Karpas-422 (cell line): Measurements from ENCODE around the gene CFAP410. TPM values are rescaled to one million over a fixed set of nuclear protein-coding genes. Genes with fewer than 3 reads are reported as not detected.

ENCODE experiments used
- DNase-seq: peaks from one replicate; pipeline ENCODE4 v3.0.0-alpha.2; 2015
- H2AFZ ChIP-seq: fragments of 200-600 bp; sonication (generic); 2 replicates; pipeline ENCODE4 v1.6.1; 2014; ENCODE audit warnings: antibody characterized with exemption, low read length, mixed read lengths
- H3K27ac ChIP-seq: fragments of 200-600 bp; sonication (generic); 2 replicates; pipeline ENCODE4 v1.5.1; 2014; ENCODE audit warnings: mild to moderate bottlenecking, low read length, moderate library complexity
- H3K27me3 ChIP-seq: fragments of 200-600 bp; sonication (generic); 2 replicates; pipeline ENCODE4 v1.6.1; 2014; ENCODE audit warnings: low read length, mixed read lengths
- H3K36me3 ChIP-seq: fragments of 200-600 bp; sonication (generic); 2 replicates; pipeline ENCODE4 v1.6.1; 2014; ENCODE audit warnings: low read length, mixed read lengths; ENCODE audit not compliant: insufficient read depth
- H3K4me1 ChIP-seq: fragments of 200-600 bp; sonication (generic); 2 replicates; pipeline ENCODE4 v1.6.1; 2014; ENCODE audit warnings: mild to moderate bottlenecking, low read length, mixed read lengths
- H3K4me2 ChIP-seq: fragments of 200-600 bp; sonication (generic); 2 replicates; pipeline ENCODE4 v1.6.1; 2014; ENCODE audit warnings: low read length, low read depth, mild to moderate bottlenecking; ENCODE audit not compliant: poor library complexity, severe bottlenecking
- H3K4me3 ChIP-seq: fragments of 200-600 bp; sonication (generic); 2 replicates; pipeline ENCODE4 v1.5.1; 2014; ENCODE audit warnings: mild to moderate bottlenecking, antibody characterized with exemption, low read length, mixed read lengths
- H3K79me2 ChIP-seq: fragments of 200-600 bp; sonication (generic); 2 replicates; pipeline ENCODE4 v1.6.1; 2014; ENCODE audit warnings: mild to moderate bottlenecking, low read length, mixed read lengths
- H3K9ac ChIP-seq: fragments of 200-600 bp; sonication (generic); 2 replicates; pipeline ENCODE4 v1.6.0; 2014; ENCODE audit warnings: low read length
- H3K9me2 ChIP-seq: fragments of 200-600 bp; sonication (generic), shearing (Covaris generic); replicated peaks from 2 replicates; pipeline ENCODE4 v1.6.0; 2014; ENCODE audit warnings: mild to moderate bottlenecking, low read length, moderate library complexity; ENCODE audit not compliant: insufficient read depth
- H3K9me3 ChIP-seq: fragments of 300-700, 200-600 bp; sonication (generic); 2 replicates; pipeline ENCODE4 v1.6.1; 2014; ENCODE audit warnings: low read length, mixed read lengths
- H4K20me1 ChIP-seq: fragments of 200-600 bp; sonication (generic); 2 replicates; pipeline ENCODE4 v1.6.1; 2014; ENCODE audit warnings: mild to moderate bottlenecking, antibody characterized with exemption, low read length, low read depth; ENCODE audit not compliant: insufficient read depth
- total RNA-seq: library from RNA; depleted of rRNA; stranded (reverse); fragments of >200 nt; shearing (Covaris generic); gene quantifications from 2 replicates; pipeline ENCODE4 v1.2.3, GENCODE V29; 2014; ENCODE audit warnings: low replicate concordance

Gene CFAP410
- total RNA-seq, 1 experiment from 2014 or later = 7.9 TPM

DNA sequence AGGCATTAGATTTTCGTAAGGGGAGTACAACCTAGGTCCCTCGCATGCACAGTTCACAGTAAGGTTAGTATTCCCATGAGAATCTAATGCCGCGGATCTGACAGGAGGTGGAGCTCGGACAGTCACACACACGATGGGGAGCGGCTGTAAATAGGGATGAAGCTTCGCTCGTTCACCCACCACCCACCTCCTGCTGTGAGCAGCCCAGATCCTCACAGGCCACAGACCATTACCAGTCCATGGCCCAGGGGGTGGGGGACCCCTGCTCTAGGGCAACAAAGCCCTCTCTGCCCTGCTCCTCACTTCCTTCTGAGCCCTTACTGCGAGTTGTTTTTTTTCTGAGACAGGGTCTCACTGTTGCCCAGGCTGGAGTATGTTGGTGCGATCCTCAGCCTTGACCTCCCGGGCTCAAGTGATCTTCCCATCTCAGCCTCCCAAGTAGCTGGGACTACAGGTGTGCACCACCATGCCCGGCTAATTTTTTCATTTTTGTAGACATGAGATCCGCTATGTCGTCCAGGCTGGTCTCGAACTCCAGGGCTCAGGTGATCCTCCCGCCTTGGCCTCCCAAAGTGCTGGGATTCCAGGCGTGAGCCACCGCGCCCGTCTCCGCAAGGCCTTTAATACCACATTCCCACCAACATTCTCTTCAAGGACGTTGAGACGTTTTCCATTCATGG is 35.6 kb upstream of the CFAP410 start:
- Histone ChIP-seq H3K4me2 (no peak overlapping the region), H3K27me3 (no peaks in the 10 kb centered on the region), H3K79me2 (no peaks in the 10 kb centered on the region), H2AFZ (no peak overlapping the region), H3K36me3 (no peaks in the 10 kb centered on the region), H3K9me3 (no peaks in the 10 kb centered on the region), H3K4me3 (no peak overlapping the region), H3K4me1 (no peaks in the 10 kb centered on the region), H4K20me1 (no peaks in the 10 kb centered on the region), H3K27ac (no peak overlapping the region), H3K9ac (no peak overlapping the region), H3K9me2 (no peaks in the 10 kb centered on the region)
- no peak for DNase-seq

GRCh38 chr21:44372616-44373015 is 33.4 kb upstream of the CFAP410 start:
- no peak overlapping the region for H3K27ac ChIP-seq
- no peaks in the 10 kb centered on the region for H4K20me1 ChIP-seq
- no peaks in the 10 kb centered on the region for H3K4me1 ChIP-seq
- no peak overlapping the region for H3K9ac ChIP-seq
- no peak overlapping the region for H3K4me2 ChIP-seq
- no peaks in the 10 kb centered on the region for H3K9me2 ChIP-seq
- no peaks in the 10 kb centered on the region for H3K27me3 ChIP-seq
- H3K36me3 ChIP-seq = no peaks in the 10 kb centered on the region
- no peaks in the 10 kb centered on the region for H3K79me2 ChIP-seq
- H2AFZ ChIP-seq = no peak overlapping the region
- H3K4me3 ChIP-seq = no peak overlapping the region
- no peaks in the 10 kb centered on the region for H3K9me3 ChIP-seq
- DNase-seq = no peak

DNA sequence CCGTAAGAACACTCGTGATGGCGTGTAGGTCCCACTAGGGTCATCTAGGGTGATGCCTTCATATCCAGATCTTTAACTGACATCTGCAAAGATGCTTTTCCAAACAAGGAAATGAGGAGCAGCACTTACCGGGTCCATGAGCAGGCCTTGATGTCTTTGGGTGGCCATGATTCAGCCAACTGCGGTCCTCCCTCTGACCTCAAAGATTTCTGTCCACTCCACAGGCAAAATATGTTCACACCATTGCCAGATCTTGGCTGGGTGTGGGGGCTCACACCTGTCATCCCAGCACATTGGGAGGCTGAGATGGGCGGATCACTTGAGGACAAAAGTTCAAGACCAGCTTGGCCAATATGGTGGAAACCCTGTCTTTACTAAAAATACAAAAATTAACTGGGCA is 32.4 kb upstream of the CFAP410 start:
- Histone ChIP-seq H3K4me2 (no peak overlapping the region), H3K9me2 (no peaks in the 10 kb centered on the region), H3K9me3 (no peaks in the 10 kb centered on the region), H2AFZ (no peak overlapping the region), H3K27me3 (no peaks in the 10 kb centered on the region), H3K9ac (no peak overlapping the region), H4K20me1 (no peaks in the 10 kb centered on the region), H3K4me1 (no peaks in the 10 kb centered on the region), H3K27ac (no peak overlapping the region), H3K4me3 (no peak overlapping the region), H3K79me2 (no peaks in the 10 kb centered on the region), H3K36me3 (no peaks in the 10 kb centered on the region)
- no peak for DNase-seq

GRCh38 chr21:44370786-44371410 is 31.7 kb upstream of the CFAP410 start:
- Histone ChIP-seq H3K4me3 (no peak overlapping the region), H3K36me3 (no peaks in the 10 kb centered on the region), H3K4me1 (no peaks in the 10 kb centered on the region), H3K79me2 (no peaks in the 10 kb centered on the region), H3K9me2 (no peaks in the 10 kb centered on the region), H3K27me3 (no peaks in the 10 kb centered on the region), H3K4me2 (no peak overlapping the region), H3K9me3 (no peaks in the 10 kb centered on the region), H3K9ac (no peak overlapping the region), H2AFZ (no peak overlapping the region), H4K20me1 (no peaks in the 10 kb centered on the region), H3K27ac (no peak overlapping the region)
- DNase-seq = no peak

DNA sequence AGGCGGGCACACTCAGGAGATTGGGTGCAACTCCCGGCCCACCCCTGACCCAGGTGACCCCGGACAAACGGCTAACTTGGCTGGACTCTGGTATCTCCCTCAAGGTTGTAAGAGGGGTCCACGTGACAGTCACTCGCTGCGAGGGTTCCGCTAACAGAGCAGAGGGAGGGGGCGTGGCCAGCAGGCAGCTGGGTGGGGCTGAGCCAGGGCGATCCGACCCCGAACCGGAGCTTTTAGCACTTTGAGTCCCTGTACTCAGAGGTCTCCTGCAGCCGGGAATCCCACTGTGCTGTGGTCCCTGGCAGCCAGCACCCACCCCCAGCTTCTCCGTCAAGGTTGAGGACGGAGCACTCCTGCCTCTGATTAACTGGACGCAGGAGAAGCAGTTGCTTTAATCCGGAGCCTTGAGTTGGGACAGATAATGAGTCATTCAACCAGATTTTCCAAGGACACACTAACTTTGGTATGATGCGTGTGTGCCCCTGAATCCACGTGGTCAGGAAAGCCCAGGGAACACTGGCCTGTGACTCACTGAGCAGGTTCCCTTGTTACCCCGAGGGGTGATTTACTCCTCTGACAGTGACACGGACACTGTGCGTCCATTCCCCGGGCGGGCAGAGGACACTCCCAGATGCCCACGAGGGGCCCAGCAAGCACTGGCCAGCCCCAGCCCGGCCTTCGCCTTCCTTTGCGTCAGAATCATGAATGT is 31.0 kb upstream of the CFAP410 start:
- H3K4me1 ChIP-seq = no peaks in the 10 kb centered on the region
- no peaks in the 10 kb centered on the region for H4K20me1 ChIP-seq
- H3K9me3 ChIP-seq = no peaks in the 10 kb centered on the region
- no peaks in the 10 kb centered on the region for H3K36me3 ChIP-seq
- no peak overlapping the region for H2AFZ ChIP-seq
- no peak overlapping the region for H3K27ac ChIP-seq
- H3K4me2 ChIP-seq = no peak overlapping the region
- no peaks in the 10 kb centered on the region for H3K79me2 ChIP-seq
- H3K27me3 ChIP-seq = no peaks in the 10 kb centered on the region
- H3K4me3 ChIP-seq = no peak overlapping the region
- no peak overlapping the region for H3K9ac ChIP-seq
- H3K9me2 ChIP-seq = no peaks in the 10 kb centered on the region
- no peak for DNase-seq

DNA sequence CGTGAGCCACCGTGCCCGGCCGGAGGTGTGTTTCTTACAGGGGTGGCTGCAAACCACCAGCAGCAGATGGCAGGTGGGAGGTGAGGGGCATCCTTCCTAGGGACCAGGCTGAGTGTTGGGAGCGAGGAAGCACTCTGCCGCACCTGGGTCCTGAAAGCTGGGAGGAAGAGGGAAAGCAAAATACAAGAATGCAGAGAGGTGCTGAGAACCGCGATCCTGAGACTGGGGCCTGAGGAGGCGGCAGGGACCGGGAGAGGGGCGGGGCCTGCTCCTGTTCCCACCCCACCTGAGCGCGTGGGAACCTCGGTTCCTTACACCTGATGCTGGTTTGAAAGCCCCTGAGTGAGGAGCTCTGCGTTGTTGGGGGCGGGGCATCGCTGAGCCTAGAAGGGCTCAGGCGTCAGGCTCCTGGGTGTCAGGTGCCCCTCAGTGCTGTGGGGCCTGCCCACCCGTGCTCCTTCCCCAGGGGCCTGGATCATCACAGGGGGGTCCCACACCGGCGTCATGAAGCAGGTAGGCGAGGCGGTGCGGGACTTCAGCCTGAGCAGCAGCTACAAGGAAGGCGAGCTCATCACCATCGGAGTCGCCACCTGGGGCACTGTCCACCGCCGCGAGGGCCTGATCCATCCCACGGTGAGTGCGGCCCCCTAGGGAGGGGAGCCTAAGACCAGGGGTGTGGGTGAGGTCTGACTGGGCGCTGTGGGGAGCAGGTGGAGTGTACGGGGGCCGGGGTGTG is 29.7 kb upstream of the CFAP410 start:
- Histone ChIP-seq H3K9me3 (no peaks in the 10 kb centered on the region), H3K4me2 (no peak overlapping the region), H3K27me3 (no peaks in the 10 kb centered on the region), H2AFZ (no peak overlapping the region), H3K9ac (no peak overlapping the region), H3K4me1 (no peaks in the 10 kb centered on the region), H3K4me3 (no peak overlapping the region), H4K20me1 (no peaks in the 10 kb centered on the region), H3K27ac (no peak overlapping the region), H3K36me3 (no peaks in the 10 kb centered on the region), H3K79me2 (no peaks in the 10 kb centered on the region), H3K9me2 (no peaks in the 10 kb centered on the region)
- DNase-seq = no peak

DNA sequence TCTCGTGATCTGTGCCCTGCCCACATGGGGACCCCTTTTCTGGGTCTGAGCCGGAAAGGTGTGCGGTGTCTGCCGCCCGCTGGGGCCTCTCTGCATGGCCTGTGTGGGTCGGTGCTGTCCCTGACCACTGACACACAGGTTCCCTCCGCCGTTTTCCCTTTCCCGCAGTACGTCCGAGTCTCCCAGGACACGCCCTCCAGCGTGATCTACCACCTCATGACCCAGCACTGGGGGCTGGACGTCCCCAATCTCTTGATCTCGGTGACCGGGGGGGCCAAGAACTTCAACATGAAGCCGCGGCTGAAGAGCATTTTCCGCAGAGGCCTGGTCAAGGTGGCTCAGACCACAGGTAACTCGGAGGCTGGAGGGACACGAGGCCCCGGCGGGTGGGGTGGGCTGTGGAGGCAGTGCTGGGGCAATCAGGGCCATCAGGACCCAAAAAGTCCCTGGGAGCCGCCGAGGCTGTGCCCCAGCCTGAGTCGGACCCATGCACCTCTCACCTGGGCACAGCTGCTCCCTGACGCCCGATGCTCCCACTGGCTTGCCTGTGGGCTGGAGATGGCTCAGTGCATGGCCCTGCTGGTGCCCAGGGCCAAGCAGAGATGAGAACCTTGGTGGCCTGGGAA is 27.5 kb upstream of the CFAP410 start:
- DNase-seq = no peak
- H3K9me3 ChIP-seq = peaks cover 8% of the 10 kb centered on the region
- H3K27me3 ChIP-seq = no peaks in the 10 kb centered on the region
- no peaks in the 10 kb centered on the region for H3K4me1 ChIP-seq
- H3K9ac ChIP-seq = no peak overlapping the region
- no peaks in the 10 kb centered on the region for H3K79me2 ChIP-seq
- H3K36me3 ChIP-seq = no peaks in the 10 kb centered on the region
- H3K27ac ChIP-seq = no peak overlapping the region
- no peak overlapping the region for H3K4me3 ChIP-seq
- no peaks in the 10 kb centered on the region for H4K20me1 ChIP-seq
- H3K9me2 ChIP-seq = no peaks in the 10 kb centered on the region
- H2AFZ ChIP-seq = no peak overlapping the region
- H3K4me2 ChIP-seq = no peak overlapping the region
